AG09309 (cell line): ENCODE results near the gene RFX8.

Experiments
- DNase-seq: peaks from one replicate; pipeline ENCODE4 v3.0.0-alpha.2; 2010; ENCODE audit warnings: low read depth
- H3K4me3 ChIP-seq: 2 replicates; pipeline ENCODE4 v1.5.1; 2011; ENCODE audit warnings: mild to moderate bottlenecking, low read depth, low read length, moderate library complexity; ENCODE audit not compliant: control insufficient read depth
- CTCF ChIP-seq: IDR thresholded peaks from 2 replicates; pipeline ENCODE4 v1.5.1; 2011; ENCODE audit warnings: mild to moderate bottlenecking, low read depth, low read length, inconsistent platforms; ENCODE audit not compliant: insufficient read depth, control insufficient read depth; ENCODE audit errors: missing control alignments

Gene RFX8

GRCh38 chr2:101400506-101401325 is 74.2 kb downstream of the RFX8 start:
- no peak overlapping the region for H3K4me3 ChIP-seq
- no peak for TF ChIP-seq CTCF
- DNase-seq = no peak

GRCh38 chr2:101400048-101400447 is 74.9 kb downstream of the RFX8 start:
- no peak for TF ChIP-seq CTCF
- no peak for DNase-seq
- no peak overlapping the region for H3K4me3 ChIP-seq

GRCh38 chr2:101399021-101399799 is 75.7 kb downstream of the RFX8 start:
- DNase-seq = no peak
- H3K4me3 ChIP-seq = no peak overlapping the region
- TF ChIP-seq CTCF = no peak

GRCh38 chr2:101398116-101398821 is 76.6 kb downstream of the RFX8 start:
- TF ChIP-seq CTCF = no peak
- H3K4me3 ChIP-seq = no peak overlapping the region
- DNase-seq = no peak

- DNase-seq = peak; percentile 80
- no peak overlapping the region for H3K4me3 ChIP-seq
- TF ChIP-seq CTCF = no peak
Measured at GRCh38 chr2:101396316-101396717, 78.6 kb downstream of the RFX8 start.

GRCh38 chr2:101395545-101396315 is 79.2 kb downstream of the RFX8 start:
- H3K4me3 ChIP-seq = no peak overlapping the region
- no peak for TF ChIP-seq CTCF
- no peak for DNase-seq
